GM21515 (cell line): ENCODE measurements around the gene DIAPH1.
"Not testable (repeated sequence)": the region's sequence is repeated elsewhere in the genome, so short reads cannot be mapped to it uniquely, and the experiment has no call there.

Experiments
- ATAC-seq: cut with Tn5 transposase; IDR thresholded peaks from one replicate; pipeline ENCODE4 v1.9.1; 2021; ENCODE audit not compliant: unreplicated experiment

DIAPH1 gene

GRCh38 chr5:141613344-141613743, 5.5 kb downstream of the DIAPH1 start:
- ATAC-seq = no peak

- no peak for ATAC-seq
Observed at GRCh38 chr5:141611289-141611688, 7.5 kb downstream of the DIAPH1 start.

- not testable (repeated sequence) for ATAC-seq
Observed at GRCh38 chr5:141609921-141610320, 8.9 kb downstream of the DIAPH1 start.

- no peak for ATAC-seq
Observed at GRCh38 chr5:141609044-141609443, 9.8 kb downstream of the DIAPH1 start.

GRCh38 chr5:141608557-141608956, 10.2 kb downstream of the DIAPH1 start:
- no peak for ATAC-seq

GRCh38 chr5:141608046-141608445, 10.8 kb downstream of the DIAPH1 start:
- ATAC-seq = no peak

- ATAC-seq = peak; percentile 95
Observed at GRCh38 chr5:141605523-141606277, 13.1 kb downstream of the DIAPH1 start.

GRCh38 chr5:141603923-141604717, 14.7 kb downstream of the DIAPH1 start:
- ATAC-seq = no peak

- ATAC-seq = no peak
Observed at GRCh38 chr5:141602606-141603005, 16.2 kb downstream of the DIAPH1 start.

- ATAC-seq = peak; percentile 46
Observed at GRCh38 chr5:141598391-141599345, 20.1 kb downstream of the DIAPH1 start.

- no peak for ATAC-seq
Observed at GRCh38 chr5:141597814-141598213, 21.0 kb downstream of the DIAPH1 start.

GRCh38 chr5:141597394-141597793, 21.4 kb downstream of the DIAPH1 start:
- no peak for ATAC-seq

GRCh38 chr5:141596867-141597266, 21.9 kb downstream of the DIAPH1 start:
- no peak for ATAC-seq

GRCh38 chr5:141590127-141590526, 28.7 kb downstream of the DIAPH1 start:
- no peak for ATAC-seq

GRCh38 chr5:141586246-141586645, 32.6 kb downstream of the DIAPH1 start:
- no peak for ATAC-seq

GRCh38 chr5:141585594-141585993, 33.2 kb downstream of the DIAPH1 start:
- ATAC-seq = no peak

GRCh38 chr5:141574122-141574510, 44.7 kb downstream of the DIAPH1 start:
- ATAC-seq = no peak

- no peak for ATAC-seq
Observed at GRCh38 chr5:141573489-141574121, 45.2 kb downstream of the DIAPH1 start.

GRCh38 chr5:141570655-141571054, 48.1 kb downstream of the DIAPH1 start:
- no peak for ATAC-seq

GRCh38 chr5:141567513-141568117, 51.2 kb downstream of the DIAPH1 start:
- no peak for ATAC-seq
